ENCODE measurements around the gene DNAAF8. TPM values are rescaled to one million over a fixed set of nuclear protein-coding genes. Genes with fewer than 3 reads are reported as not detected.

The DNAAF8 gene
- 1.1 TPM for polyA plus RNA-seq (2013, experiment 1 of 2; ENCODE audit: insufficient read length)
- 1.1 TPM for polyA plus RNA-seq (2013, experiment 2 of 2; ENCODE audit: insufficient read length)

- peak; percentile 98 for DNase-seq
Measured at GRCh38 chr16:4734063-4734729, at the start of gene DNAAF8, which contains the start of gene ANKS3. DNAAF8 (plus strand) TSS chr16:4734537; CDS start chr16:4736515, 1,978 bp downstream. ANKS3 (minus strand) TSS chr16:4734271; CDS start chr16:4730149, 4,122 bp downstream.

- no peak for DNase-seq
Measured at GRCh38 chr16:4684763-4685162, 49.6 kb upstream of the DNAAF8 start.

- no peak for DNase-seq
Measured at GRCh38 chr16:4685292-4685691, 49.0 kb upstream of the DNAAF8 start.

GRCh38 chr16:4685776-4686496 lies 48.4 kb upstream of the DNAAF8 start:
- DNase-seq = no peak

- DNase-seq = no peak
Measured at GRCh38 chr16:4686497-4687210, 47.7 kb upstream of the DNAAF8 start.

- DNase-seq = no peak
Measured at GRCh38 chr16:4687416-4687815, 46.9 kb upstream of the DNAAF8 start.

GRCh38 chr16:4687946-4688673 lies 46.2 kb upstream of the DNAAF8 start:
- no peak for DNase-seq

GRCh38 chr16:4688674-4689045 lies 45.7 kb upstream of the DNAAF8 start:
- DNase-seq = no peak

GRCh38 chr16:4689091-4689671 lies 45.2 kb upstream of the DNAAF8 start:
- DNase-seq = no peak

- no peak for DNase-seq
Measured at GRCh38 chr16:4689864-4690704, 44.3 kb upstream of the DNAAF8 start.

GRCh38 chr16:4690946-4691665 lies 43.2 kb upstream of the DNAAF8 start:
- DNase-seq = no peak

GRCh38 chr16:4691666-4692412 lies 42.5 kb upstream of the DNAAF8 start:
- DNase-seq = no peak

- no peak for DNase-seq
Measured at GRCh38 chr16:4692460-4693295, 41.7 kb upstream of the DNAAF8 start.

GRCh38 chr16:4693296-4693955 lies 40.9 kb upstream of the DNAAF8 start, which contains the start of gene NUDT16L1:
NUDT16L1 (plus strand) TSS chr16:4693562; CDS start chr16:4693727, 165 bp downstream.
- peak; percentile 96 for DNase-seq

GRCh38 chr16:4693956-4694641 lies 40.2 kb upstream of the DNAAF8 start:
- DNase-seq = peak; percentile 55

- DNase-seq = no peak
Measured at GRCh38 chr16:4694642-4695451, 39.5 kb upstream of the DNAAF8 start.
